Airway epithelial cell (primary cell): ENCODE measurements around the gene CLDN4. TPM values are rescaled to one million over a fixed set of nuclear protein-coding genes. Genes with fewer than 3 reads are reported as not detected.

Experiments used
- total RNA-seq: library from RNA; depleted of rRNA; stranded (reverse); fragments of >200 nt; gene quantifications from 2 replicates; pipeline ENCODE4 v1.2.3, GENCODE V29; 2015

The CLDN4 gene
- 126 and 137 TPM in 2 replicates for total RNA-seq

GRCh38 chr7:73830681-73831583 lies at the start of gene CLDN4:
Gene CLDN4 (plus strand): TSS chr7:73830996. CDS start chr7:73831202, 206 bp downstream.

GRCh38 chr7:73842067-73842976 lies 11.5 kb downstream of the CLDN4 start, which contains the start of gene METTL27:
Gene METTL27 (minus strand): TSS chr7:73842516. CDS start chr7:73842140, 376 bp downstream.

GRCh38 chr7:73860859-73861258 lies 30.1 kb downstream of the CLDN4 start, which contains the start of gene TMEM270:
Gene TMEM270 (plus strand): TSS chr7:73861159. CDS start chr7:73861195, 36 bp downstream.

Other genes with a start within 250 kb of the CLDN4 start
- gene MLXIPL, start 206.5 kb upstream of the CLDN4 start, total RNA-seq, result 0.07 and 0.09 TPM in 2 replicates
- 2.1 and 2.3 TPM in 2 replicates for gene VPS37D, start 163.2 kb upstream of the CLDN4 start, total RNA-seq
- 2.0 and 6.1 TPM in 2 replicates for gene DNAJC30, start 147.5 kb upstream of the CLDN4 start, total RNA-seq
- gene BUD23, start 147.4 kb upstream of the CLDN4 start, total RNA-seq, result 64.0 and 88.8 TPM in 2 replicates
- gene STX1A, start 111.3 kb upstream of the CLDN4 start, total RNA-seq, result 6.9 and 13.1 TPM in 2 replicates
- 17.0 and 25.3 TPM in 2 replicates for gene ABHD11, start 92.2 kb upstream of the CLDN4 start, total RNA-seq
- gene CLDN3, start 60.7 kb upstream of the CLDN4 start, total RNA-seq, result 0.28 TPM in 1 of 2 replicates, not detected in the other
- gene METTL27, start 11.5 kb downstream of the CLDN4 start, total RNA-seq, result 0.84 and 1.1 TPM in 2 replicates
- not detected in 2 replicates for gene TMEM270, start 30.2 kb downstream of the CLDN4 start, total RNA-seq
- 0.21 TPM in 1 of 2 replicates, not detected in the other for gene ELN, start 197.2 kb downstream of the CLDN4 start, total RNA-seq